Neural cell (in vitro differentiated cells): ENCODE measurements around the gene TNFRSF8.

Experiments
- EP300 ChIP-seq: fragments of 450-650 bp; conservative IDR thresholded peaks from 2 replicates; pipeline ENCODE4 v1.6.1; 2014; ENCODE audit warnings: antibody characterized with exemption, mild to moderate bottlenecking, moderate library complexity; ENCODE audit not compliant: poor library complexity, severe bottlenecking
- EZH2 ChIP-seq: fragments of 200-600, 300-800 bp; shearing (Covaris generic), sonication (generic); IDR thresholded peaks from 2 replicates; pipeline ENCODE4 v1.6.1; 2014; ENCODE audit warnings: antibody characterized with exemption, low read length, borderline replicate concordance, mild to moderate bottlenecking; ENCODE audit not compliant: insufficient read depth, poor library complexity, severe bottlenecking
- MXI1 ChIP-seq: fragments of 450-650 bp; conservative IDR thresholded peaks from 2 replicates; pipeline ENCODE4 v1.6.1; 2014; ENCODE audit warnings: antibody characterized with exemption, mild to moderate bottlenecking; ENCODE audit not compliant: poor library complexity, severe bottlenecking
- POLR2AphosphoS5 ChIP-seq: IDR thresholded peaks from 2 replicates; pipeline ENCODE4 v1.6.1; 2012
- RAD21 ChIP-seq: fragments of 450-650 bp; conservative IDR thresholded peaks from 2 replicates; pipeline ENCODE4 v1.6.1; 2014; ENCODE audit warnings: antibody characterized with exemption, mild to moderate bottlenecking, moderate library complexity
- SMC3 ChIP-seq: fragments of 450-650 bp; conservative IDR thresholded peaks from 2 replicates; pipeline ENCODE4 v1.6.1; 2014; ENCODE audit warnings: antibody characterized with exemption, mild to moderate bottlenecking, moderate library complexity; ENCODE audit not compliant: poor library complexity
- TAF1 ChIP-seq: IDR thresholded peaks from 2 replicates; pipeline ENCODE4 v1.6.1; 2012; ENCODE audit warnings: low read depth
- TF ChIP-seq, protein P1 (sequence below): fragments of 450-650 bp; IDR thresholded peaks from 2 replicates; pipeline ENCODE4 v1.5.1; 2014; ENCODE audit warnings: antibody characterized with exemption, mild to moderate bottlenecking, moderate library complexity; ENCODE audit not compliant: poor library complexity, severe bottlenecking

DNA sequence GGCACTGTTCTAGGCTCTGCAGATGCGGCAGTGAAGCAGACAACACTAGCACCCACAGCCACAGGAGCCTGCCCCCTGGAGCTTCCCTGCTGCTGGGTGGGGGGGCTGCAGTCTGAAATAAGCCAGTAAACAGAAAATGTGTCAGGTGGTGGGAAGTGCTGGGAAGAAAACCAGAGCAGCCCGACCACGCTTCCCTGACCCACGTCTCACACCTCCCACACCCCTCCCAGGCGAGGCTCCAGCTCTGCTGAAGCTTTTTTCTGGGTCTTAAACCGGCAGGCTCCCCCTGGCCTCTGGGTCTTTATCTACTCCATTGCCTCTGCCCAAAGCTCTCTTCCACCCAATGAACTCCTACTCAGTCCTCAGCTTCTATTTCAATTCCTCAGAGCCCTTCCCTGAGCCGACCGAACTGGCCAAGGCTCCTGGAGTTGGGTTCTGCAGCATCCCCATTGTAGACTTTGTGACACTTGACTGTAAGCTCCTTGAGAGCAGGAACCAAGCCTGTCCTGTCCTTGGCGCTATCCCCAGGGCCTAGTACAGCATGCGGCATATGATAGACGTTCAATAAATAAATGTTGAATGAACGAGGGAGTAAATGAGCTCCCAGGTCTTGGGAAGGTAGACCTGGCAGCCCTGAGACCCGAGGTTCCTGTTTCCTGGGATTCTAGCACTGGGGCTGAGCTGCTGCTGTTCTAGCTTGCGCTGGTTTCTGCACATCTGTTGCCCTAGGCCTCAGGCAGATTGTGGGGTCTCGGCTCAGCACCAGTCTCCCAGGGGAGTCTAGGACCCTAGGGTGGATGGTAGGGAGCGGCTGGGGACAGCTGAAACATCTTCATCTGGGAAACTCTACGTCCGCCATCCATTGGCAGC is 25.4 kb upstream of the TNFRSF8 start:
- TF ChIP-seq RAD21 (no peak), EZH2 (no peak), POLR2AphosphoS5 (no peak), MXI1 (no peak), TAF1 (no peak), EP300 (no peak), SMC3 (no peak)
- TF ChIP-seq, protein P1, sequence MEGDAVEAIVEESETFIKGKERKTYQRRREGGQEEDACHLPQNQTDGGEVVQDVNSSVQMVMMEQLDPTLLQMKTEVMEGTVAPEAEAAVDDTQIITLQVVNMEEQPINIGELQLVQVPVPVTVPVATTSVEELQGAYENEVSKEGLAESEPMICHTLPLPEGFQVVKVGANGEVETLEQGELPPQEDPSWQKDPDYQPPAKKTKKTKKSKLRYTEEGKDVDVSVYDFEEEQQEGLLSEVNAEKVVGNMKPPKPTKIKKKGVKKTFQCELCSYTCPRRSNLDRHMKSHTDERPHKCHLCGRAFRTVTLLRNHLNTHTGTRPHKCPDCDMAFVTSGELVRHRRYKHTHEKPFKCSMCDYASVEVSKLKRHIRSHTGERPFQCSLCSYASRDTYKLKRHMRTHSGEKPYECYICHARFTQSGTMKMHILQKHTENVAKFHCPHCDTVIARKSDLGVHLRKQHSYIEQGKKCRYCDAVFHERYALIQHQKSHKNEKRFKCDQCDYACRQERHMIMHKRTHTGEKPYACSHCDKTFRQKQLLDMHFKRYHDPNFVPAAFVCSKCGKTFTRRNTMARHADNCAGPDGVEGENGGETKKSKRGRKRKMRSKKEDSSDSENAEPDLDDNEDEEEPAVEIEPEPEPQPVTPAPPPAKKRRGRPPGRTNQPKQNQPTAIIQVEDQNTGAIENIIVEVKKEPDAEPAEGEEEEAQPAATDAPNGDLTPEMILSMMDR: no peak
